ENCODE results near the gene GABRD.

Gene GABRD

DNA sequence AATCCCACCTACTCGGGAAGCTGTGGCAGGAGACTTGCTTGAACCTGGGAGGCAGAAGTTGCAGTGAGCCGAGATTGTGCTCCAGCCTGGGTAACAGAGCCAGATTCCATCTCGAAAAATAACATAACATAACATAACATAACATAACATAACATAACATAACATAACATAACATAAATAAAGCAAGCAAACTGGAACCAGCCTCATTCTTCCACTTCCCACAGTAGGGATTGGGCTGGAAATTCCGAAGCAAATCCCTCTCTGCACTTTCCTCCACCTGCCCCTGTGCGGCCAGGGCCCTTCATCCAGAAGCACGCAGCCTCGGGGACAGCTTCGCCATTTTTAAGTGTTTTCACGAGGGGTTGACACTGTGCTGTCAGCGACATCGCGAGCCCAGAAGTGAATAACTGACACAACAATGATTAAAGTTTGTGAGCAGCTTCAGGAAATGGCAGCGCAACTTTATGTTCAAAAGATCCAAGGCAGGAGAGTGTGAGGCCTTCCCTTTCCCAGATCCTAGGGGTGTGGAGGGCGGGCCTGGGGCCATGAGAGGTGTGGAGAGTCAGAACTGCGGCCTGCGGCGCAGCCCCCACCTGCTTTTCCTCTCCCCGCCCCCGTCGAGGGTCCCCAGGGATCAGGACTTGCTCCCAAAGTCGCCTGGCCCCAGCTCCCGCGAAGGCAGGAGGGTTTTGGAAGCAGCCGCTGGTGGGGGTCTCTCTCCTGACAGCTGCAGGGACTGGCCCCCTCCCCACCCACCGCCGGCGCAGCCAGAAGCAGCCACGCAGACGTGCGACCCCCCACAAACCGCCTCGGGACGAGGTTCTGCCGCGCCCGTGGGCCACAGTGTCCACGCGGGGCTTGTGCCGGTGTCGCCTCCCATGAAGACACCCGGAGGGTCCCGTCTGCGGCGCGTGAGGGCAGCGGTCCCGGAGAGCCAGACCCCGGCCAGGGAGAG, 651 bp upstream of the GABRD start:
- no peak for DNase-seq

DNA sequence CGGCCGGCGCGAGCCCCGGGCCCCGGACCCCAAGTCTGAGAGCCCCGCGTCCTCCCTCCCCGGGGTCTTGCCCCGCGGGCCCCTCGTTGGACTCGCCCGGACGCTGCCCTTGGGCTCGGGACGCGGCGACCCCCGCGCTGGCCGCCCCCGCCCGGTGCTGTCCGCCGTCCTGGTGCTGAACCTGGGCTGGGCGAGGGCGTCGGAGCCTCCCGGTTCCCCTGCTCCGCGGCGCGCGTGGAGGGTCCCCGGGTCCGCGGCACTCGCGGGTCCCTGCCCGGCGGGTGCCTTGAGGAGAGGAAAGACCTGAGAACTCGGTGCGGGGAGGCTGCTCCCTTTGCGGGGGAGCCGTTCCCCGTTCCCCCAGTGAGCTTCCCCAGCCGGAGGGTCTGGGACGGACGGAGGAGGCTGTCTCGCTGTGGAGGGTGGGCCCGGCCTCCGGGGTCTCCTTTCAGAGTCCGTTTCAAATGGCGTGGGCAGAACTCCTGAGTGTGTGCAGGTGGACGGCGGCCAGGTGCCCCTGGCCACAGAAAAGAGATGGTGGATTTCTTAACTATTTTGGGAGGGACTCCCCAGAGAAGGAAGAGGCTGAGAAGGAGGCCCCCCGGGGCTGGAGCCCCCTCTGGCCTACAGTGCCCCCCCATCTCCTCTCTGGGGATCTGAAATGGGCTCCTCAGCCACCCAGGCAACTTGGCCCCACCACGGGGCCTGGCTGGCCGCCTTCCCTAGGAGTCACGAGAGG, 595 bp downstream of the GABRD start:
- DNase-seq = no peak

DNA sequence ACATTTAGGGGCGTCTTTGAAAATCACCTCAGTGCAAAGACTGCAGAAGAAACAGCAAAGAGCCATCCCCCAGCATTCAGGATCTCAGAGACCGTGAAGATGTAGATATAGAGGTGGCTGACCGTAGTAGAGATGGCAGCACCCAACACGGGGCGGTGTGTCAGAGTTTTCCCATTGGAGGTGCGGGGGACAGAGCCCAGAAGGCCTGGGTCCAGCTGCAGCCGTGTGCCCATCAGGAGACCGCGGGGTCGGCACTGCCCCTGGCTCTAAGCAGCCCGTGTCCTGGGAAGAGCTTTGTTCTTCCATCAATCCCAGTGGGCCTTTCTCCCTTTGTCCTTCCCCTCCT, 1.1 kb downstream of the GABRD start:
- DNase-seq = no peak

DNA sequence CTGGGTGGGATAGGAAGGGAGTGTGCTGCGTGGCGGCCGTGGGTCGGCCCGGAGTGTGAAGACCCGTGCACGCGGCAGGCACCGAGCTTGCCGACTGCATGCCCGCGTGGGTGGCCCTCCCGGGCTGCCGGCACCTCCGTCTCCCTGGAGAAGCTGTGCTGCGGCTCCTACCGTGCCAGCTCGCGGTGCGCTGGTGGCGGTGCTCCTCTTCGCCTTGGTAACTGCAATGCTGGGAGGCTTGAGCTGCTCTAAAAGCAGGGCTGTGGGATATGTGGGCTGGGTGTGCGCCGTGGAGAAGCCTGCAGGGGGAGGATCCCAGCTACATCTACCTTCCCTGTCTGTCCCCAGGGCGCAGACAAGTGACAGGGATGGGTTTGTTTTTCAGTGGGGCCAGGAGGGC, 2.4 kb downstream of the GABRD start:
- DNase-seq = no peak

DNA sequence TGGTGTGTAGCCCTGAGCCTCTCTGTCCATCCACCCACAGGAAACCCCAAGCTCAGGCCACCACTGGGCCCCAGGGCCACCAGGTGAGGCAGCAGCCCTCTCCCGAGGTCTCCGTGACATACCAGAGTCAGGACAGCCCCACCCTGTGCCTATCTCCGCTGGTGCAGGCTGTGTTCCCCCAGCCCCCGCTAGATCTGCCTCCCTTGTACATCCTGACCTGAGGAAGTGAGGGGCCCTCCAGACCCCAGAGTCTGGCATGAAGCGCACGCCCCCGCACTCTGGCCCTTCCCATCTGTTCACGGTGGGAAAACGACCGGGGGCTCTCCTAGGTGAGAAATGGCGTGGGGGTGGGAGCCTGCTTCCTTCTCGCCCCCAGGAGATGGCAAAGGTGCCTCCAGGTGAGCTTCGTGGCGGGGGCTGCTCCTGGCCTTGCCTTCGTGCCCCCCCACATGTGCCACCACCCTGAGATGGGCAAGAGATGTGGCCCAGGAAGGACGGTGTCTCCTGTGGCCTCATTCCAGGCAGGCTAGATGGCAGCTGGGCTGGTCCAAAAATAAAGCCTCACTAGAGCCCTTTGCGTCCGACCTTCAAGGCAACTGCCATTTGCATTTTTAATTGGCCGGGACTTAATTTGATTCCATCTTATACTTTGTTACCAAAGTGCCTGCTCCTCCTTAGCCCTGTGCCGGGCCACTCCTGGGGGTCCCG, 3.1 kb downstream of the GABRD start:
- no peak for DNase-seq

GRCh38 chr1:2023187-2023586, 4.0 kb downstream of the GABRD start:
- DNase-seq = no peak

DNA sequence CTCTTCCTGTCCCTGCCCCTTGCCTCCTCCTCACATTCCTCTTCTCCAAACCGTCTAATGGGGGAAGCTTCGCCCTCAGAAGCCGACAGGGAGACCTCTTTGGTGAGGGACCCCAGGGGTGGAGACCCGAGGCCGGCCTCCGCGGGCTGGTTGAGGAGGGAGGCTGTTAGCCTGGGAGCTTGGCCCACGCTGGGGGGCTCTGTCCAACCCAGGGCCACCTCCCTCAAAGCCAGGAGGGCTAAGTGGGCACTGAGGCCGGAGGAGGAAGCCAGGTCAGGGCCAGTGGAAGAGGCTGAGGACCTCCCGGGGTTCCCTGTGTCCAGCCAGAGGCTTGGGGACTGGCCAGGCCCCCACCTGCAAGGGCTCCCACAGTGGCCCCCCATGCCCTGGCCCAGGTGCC, 5.3 kb downstream of the GABRD start:
- no peak for DNase-seq

- DNase-seq = no peak
These were observed 5.7 kb downstream of the GABRD start for GRCh38 chr1:2024887-2025286.

DNA sequence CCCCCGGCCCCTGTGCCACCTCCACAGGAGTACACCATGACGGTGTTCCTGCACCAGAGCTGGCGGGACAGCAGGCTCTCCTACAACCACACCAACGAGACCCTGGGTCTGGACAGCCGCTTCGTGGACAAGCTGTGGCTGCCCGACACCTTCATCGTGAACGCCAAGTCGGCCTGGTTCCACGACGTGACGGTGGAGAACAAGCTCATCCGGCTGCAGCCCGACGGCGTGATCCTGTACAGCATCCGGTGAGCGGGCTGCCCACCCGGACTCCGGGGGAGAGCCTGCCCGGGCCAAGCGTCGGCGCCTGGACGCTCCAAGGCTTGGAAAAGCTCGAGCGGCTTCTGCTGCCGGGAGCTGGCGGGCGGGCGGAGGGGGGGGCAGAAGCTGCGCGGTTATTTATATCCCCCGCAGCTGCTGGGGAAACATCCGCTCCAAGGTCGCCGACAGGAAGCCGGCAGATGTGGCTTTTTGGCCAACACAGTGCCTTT, 6.4 kb downstream of the GABRD start:
- DNase-seq = no peak

GRCh38 chr1:2027961-2028583, 8.9 kb downstream of the GABRD start:
- no peak for DNase-seq

GRCh38 chr1:2028870-2029560, 9.9 kb downstream of the GABRD start:
- no peak for DNase-seq

GRCh38 chr1:2029561-2029960, 10.4 kb downstream of the GABRD start:
- no peak for DNase-seq

GRCh38 chr1:2030076-2030871, 11.1 kb downstream of the GABRD start:
- no peak for DNase-seq

GRCh38 chr1:2031546-2032540, 12.7 kb downstream of the GABRD start:
- no peak for DNase-seq

GRCh38 chr1:2032737-2033136, 13.6 kb downstream of the GABRD start:
- no peak for DNase-seq

DNA sequence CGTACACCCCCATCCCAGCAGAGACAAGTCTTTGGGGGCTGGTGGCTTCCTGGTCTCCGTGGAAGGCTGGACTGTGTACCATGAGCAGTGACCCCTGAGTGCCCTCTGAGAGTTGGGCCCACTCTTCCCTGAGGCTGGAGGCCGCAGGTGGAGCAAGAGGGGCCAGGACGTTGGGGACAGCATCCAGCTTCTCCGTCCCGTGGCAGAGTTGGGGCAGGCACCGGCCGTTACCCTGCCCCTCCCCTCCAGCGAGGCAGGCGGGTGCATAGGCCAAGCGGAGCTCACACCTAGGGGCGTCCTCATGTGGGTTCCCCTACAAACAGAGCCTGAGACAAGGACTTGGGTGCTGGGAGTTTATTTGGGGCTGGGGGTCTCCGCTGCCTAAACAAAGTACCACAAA, 14.0 kb downstream of the GABRD start:
- DNase-seq = no peak

DNA sequence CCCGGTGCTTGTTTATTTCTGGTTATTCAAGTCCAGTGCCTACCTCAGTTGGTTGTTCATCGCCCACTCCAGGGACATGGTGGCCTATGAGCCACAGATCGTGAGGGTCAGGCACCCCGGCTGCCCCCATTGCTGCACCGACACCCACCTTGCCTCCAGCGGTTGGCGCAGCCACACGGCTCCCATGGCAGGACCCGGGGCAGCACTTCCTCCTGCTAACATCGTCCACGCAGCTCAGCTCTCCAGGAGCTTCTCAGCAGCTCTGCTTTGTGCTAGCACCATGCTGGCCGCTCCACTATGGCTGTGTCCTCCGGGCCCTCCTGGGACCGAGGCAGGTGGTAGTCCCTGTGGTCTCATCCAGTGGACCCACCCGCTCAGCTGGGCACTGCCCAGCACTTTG, 17.1 kb downstream of the GABRD start:
- DNase-seq = no peak

GRCh38 chr1:2037314-2037979, 18.3 kb downstream of the GABRD start:
- no peak for DNase-seq

GRCh38 chr1:2038229-2038628, 19.1 kb downstream of the GABRD start:
- no peak for DNase-seq

DNA sequence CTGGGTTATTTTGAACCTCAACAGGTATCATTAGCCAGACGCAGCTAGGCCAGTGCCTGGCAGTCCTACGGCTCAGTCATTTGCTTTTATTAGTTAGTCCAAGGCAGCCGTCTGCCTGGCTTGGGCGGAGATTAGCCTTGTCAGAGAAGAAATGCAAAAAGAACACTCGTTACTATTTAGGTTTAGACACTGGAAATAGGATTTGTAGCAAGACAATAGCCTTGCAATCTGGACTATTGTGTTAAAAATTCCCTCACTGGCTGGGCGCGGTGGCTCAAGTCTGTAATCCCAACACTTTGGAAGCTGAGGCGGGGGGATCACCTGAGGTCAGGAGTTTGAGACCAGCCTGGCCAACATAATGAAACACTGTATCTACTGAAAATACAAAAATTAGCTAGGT, 20.1 kb downstream of the GABRD start:
- DNase-seq = no peak

Data from NCI-H2081 treated with DMSO at 0.1 percent for 48 hours (cell line).